Panc1 (cell line): Measurements from ENCODE around the gene LYRM9. TPM values are rescaled to one million over a fixed set of nuclear protein-coding genes. Genes with fewer than 3 reads are reported as not detected.
"Not testable (repeated sequence)": the region's sequence is repeated elsewhere in the genome, so short reads cannot be mapped to it uniquely, and the experiment has no call there.

ENCODE experiments used
- ATAC-seq: fragments of 200-7000 bp; cut with Tn5 transposase; 2 replicates; pipeline ENCODE4 v1.9.1; 2020; ENCODE audit warnings: mild to moderate bottlenecking, moderate library complexity
- BruUV-seq: library from RNA; stranded (reverse); fragments of 400-500 nt; replicated peaks from 2 replicates; lab custom pipeline; 2021; lab: Mats Ljungman, UMichigan
- CTCF ChIA-PET: fragments of 300-600 bp; sonication (Branson Sonifier 250); formaldehyde crosslinking; loops from one replicate; lab custom pipeline; 2022; ENCODE audit warnings: antibody characterized with exemption; lab: Charles Lee
- POLR2A ChIA-PET: fragments of 300-600 bp; sonication (Branson Sonifier 250); formaldehyde crosslinking; loops from one replicate; lab custom pipeline; 2022; ENCODE audit warnings: antibody characterized with exemption; lab: Charles Lee
- DNase-seq: peaks from one replicate; pipeline ENCODE4 v3.0.0-alpha.2; 2010; ENCODE audit warnings: low read depth, low spot score
- H3K27ac ChIP-seq: 2 replicates; pipeline ENCODE4 v1.5.1; 2011; ENCODE audit warnings: mild to moderate bottlenecking, low read length, inconsistent platforms
- H3K27me3 ChIP-seq: fragments of 200-500 bp; sonication (Bioruptor generic); 2 replicates; pipeline ENCODE4 v1.6.0; 2014; ENCODE audit warnings: low read length, inconsistent platforms; ENCODE audit not compliant: control insufficient read depth, insufficient read depth
- H3K36me3 ChIP-seq: fragments of 200-500 bp; sonication (Bioruptor generic); 2 replicates; pipeline ENCODE4 v1.5.1; 2014; ENCODE audit warnings: inconsistent platforms, mild to moderate bottlenecking, low read length, moderate library complexity; ENCODE audit not compliant: control insufficient read depth, insufficient read depth
- H3K4me1 ChIP-seq: 2 replicates; pipeline ENCODE4 v1.5.1; 2011; ENCODE audit warnings: inconsistent platforms, mild to moderate bottlenecking, low read length, moderate library complexity; ENCODE audit not compliant: control insufficient read depth, insufficient read depth
- H3K4me3 ChIP-seq, 2 experiments: 2 replicates each; pipeline ENCODE4 v1.5.1; 2011 to 2012; ENCODE audit warnings: low read depth in 2 of 2, low read length in 2 of 2, mild to moderate bottlenecking in 2 of 2, inconsistent platforms in 1 of 2, moderate library complexity in 1 of 2
- H3K9me3 ChIP-seq: fragments of 200-500 bp; sonication (Bioruptor generic); 2 replicates; pipeline ENCODE4 v1.5.1; 2014; ENCODE audit warnings: low read depth, mild to moderate bottlenecking, inconsistent platforms, low read length, moderate library complexity; ENCODE audit not compliant: control insufficient read depth, insufficient read depth
- CTCF ChIP-seq: fragments of 450-650 bp; IDR thresholded peaks from 2 replicates; pipeline ENCODE4 v1.5.1; 2017; ENCODE audit warnings: mild to moderate bottlenecking
- POLR2AphosphoS5 ChIP-seq: IDR thresholded peaks from 2 replicates; pipeline ENCODE4 v1.6.1; 2012; ENCODE audit warnings: mild to moderate bottlenecking, low read depth, low read length, moderate library complexity
- REST ChIP-seq, 2 experiments: IDR thresholded peaks; 2 replicates each; pipeline ENCODE4 v1.6.1; 2011 to 2012; ENCODE audit warnings: low read depth in 2 of 2, control low read depth in 1 of 2, low read length in 1 of 2, mild to moderate bottlenecking in 1 of 2, moderate library complexity in 1 of 2; ENCODE audit not compliant: insufficient read depth in 1 of 2
- SIN3A ChIP-seq: IDR thresholded peaks from 2 replicates; pipeline ENCODE4 v1.6.1; 2012; ENCODE audit warnings: low read depth, mild to moderate bottlenecking, low read length, moderate library complexity, borderline replicate concordance; ENCODE audit not compliant: insufficient read depth
- TCF7L2 ChIP-seq: IDR thresholded peaks from 2 replicates; pipeline ENCODE4 v1.6.1; 2011; ENCODE audit warnings: mild to moderate bottlenecking, low read depth, low read length, inconsistent platforms
- in situ Hi-C: cut with HindIII; loops from 2 replicates; pipeline ENCODE4 v1.10.0; 2016; ENCODE audit warnings: low sequenced_read_pairs, low pct_unique_long_range_greater_than_20kb
- intact Hi-C: fragments of 100-400 bp; cut with micrococcal nuclease; formaldehyde crosslinking; loops from one replicate; pipeline ENCODE4 v1.10.0; 2022; ENCODE audit not compliant: unreplicated experiment
- total RNA-seq: library from RNA; stranded (reverse); gene quantifications from one replicate; pipeline ENCODE4 v1.2.1, GENCODE V29; 2021; ENCODE audit not compliant: unreplicated experiment

The LYRM9 gene
- total RNA-seq, 1 experiment from 2014 or later: 1.6 TPM

GRCh38 chr17:27914382-27914781 is 21.2 kb upstream of the LYRM9 start:
- H3K4me3 ChIP-seq: no peak overlapping the region
- ChIA-PET CTCF (no interaction called here), POLR2A (no interaction called here)
- no peaks in the 10 kb centered on the region for H3K4me1 ChIP-seq
- H3K9me3 ChIP-seq: no peaks in the 10 kb centered on the region
- in situ Hi-C loops: no loop called here
- no peak for TF ChIP-seq CTCF
- no peak for TF ChIP-seq SIN3A
- no peak for TF ChIP-seq TCF7L2
- no peak for TF ChIP-seq POLR2AphosphoS5
- no peak for TF ChIP-seq REST (IDR thresholded peaks at IDR 0.05; ENCODE audit: insufficient read depth in 1 of 2, low read depth in 2 of 2, low read length in 1 of 2)
- ATAC-seq (no peak), DNase-seq (no peak)
- BruUV-seq: no TSS peak
- intact Hi-C loops: no loop called here
- no peaks in the 10 kb centered on the region for H3K36me3 ChIP-seq
- H3K27ac ChIP-seq: no peak overlapping the region
- H3K27me3 ChIP-seq: no peaks in the 10 kb centered on the region

DNA sequence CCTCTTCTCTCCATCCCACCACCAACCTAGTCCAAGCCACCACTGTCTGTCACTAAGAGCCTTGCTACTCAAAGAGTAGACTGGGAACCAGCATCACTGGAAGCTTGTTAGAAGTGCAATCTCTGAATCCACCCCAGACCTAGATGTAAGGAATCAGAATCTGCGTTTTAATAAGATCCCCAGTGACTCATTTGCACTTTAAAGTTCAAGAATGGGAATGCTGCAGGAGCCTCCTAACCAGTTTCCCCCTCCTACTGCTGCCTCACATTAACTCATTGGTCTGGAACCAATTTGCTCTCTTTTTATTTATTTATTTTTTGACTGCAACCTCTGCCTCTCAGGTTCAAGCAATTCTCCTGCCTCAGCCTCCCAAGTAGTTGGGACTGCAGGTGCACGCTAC is 19.8 kb upstream of the LYRM9 start:
- Histone ChIP-seq H3K36me3 (no peaks in the 10 kb centered on the region), H3K4me3 (no peak overlapping the region), H3K27me3 (no peaks in the 10 kb centered on the region), H3K4me1 (no peaks in the 10 kb centered on the region), H3K27ac (no peak overlapping the region), H3K9me3 (no peaks in the 10 kb centered on the region)
- in situ Hi-C loops: no loop called here
- no peak for DNase-seq
- no peak for TF ChIP-seq REST (IDR thresholded peaks at IDR 0.05; ENCODE audit: insufficient read depth in 1 of 2, low read depth in 2 of 2, low read length in 1 of 2)
- intact Hi-C loops: no loop called here
- no peak for ATAC-seq
- CTCF ChIA-PET: no interaction called here
- no TSS peak for BruUV-seq
- POLR2A ChIA-PET: no interaction called here

DNA sequence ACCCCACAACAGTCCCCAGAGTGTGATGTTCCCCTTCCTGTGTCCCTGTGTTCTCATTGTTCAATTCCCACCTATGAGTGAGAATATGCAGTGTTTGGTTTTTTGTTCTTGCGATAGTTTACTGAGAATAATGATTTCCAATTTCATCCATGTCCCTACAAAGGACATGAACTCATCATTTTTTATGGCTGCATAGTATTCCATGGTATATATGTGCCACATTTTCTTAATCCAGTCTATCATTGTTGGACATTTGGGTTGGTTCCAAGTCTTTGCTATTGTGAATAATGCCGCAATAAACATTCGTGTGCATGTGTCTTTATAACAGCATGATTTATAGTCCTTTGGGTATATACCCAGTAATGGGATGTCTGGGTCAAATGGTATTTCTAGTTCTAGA is 19.1 kb upstream of the LYRM9 start:
- H3K27me3 ChIP-seq, H3K27ac ChIP-seq, in situ Hi-C loops, H3K4me1 ChIP-seq, intact Hi-C loops, CTCF ChIA-PET, H3K9me3 ChIP-seq, POLR2A ChIA-PET, DNase-seq, H3K4me3 ChIP-seq, BruUV-seq, H3K36me3 ChIP-seq, ATAC-seq: not testable (repeated sequence)
